GM10847 (cell line): Measurements from ENCODE around the gene RP9.

Experiments
- POLR2A ChIP-seq: IDR thresholded peaks from 2 replicates; pipeline ENCODE4 v1.6.1; 2011; ENCODE audit not compliant: insufficient read length; ENCODE audit errors: extremely low read depth

The RP9 gene

DNA sequence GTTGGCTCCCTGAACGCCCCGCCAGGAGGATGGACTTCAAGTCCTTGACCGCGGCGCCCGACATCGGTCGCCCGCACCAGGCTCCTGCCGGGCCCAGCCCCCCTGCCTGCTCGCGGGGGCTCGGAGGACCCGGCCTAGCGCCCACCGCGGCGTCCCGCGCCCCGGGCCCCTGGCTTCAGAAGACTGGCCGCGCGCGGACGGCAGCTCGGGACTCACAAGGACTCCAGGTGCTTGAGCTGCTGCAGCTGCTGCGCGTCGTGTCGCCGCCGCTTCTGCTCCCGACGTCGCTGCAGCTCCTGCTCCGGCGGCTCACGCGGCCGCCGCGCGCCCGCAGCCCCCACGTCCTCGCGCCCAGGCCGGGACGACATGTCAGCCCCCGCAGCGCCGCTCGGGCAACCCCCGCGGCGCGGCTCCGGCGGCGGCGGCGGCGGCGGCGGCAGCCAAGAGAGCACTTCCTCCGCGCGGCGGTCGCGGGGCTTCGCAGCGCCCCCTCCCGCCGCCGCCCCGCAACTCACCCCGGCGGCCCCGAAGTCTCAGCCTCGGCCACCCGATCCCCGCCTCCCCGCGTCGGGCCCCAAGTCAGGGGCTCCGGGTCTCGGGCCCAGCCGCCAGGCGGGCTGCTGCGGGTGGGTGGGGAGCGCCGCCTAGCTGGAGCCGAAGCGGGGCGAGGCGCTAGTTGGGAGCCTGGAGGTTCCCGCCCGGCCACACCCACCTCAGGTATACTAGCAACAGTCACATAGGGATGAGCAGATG, at the start of gene RP9:
TSS of gene RP9 (minus strand) at position 400 of the 753 bp plus-strand sequence. CDS start at position 368, 32 bp downstream.
- peak; percentile 74 for TF ChIP-seq POLR2A

- no peak for TF ChIP-seq POLR2A
Measured at GRCh38 chr7:33157781-33158180, 48.6 kb upstream of the RP9 start.

DNA sequence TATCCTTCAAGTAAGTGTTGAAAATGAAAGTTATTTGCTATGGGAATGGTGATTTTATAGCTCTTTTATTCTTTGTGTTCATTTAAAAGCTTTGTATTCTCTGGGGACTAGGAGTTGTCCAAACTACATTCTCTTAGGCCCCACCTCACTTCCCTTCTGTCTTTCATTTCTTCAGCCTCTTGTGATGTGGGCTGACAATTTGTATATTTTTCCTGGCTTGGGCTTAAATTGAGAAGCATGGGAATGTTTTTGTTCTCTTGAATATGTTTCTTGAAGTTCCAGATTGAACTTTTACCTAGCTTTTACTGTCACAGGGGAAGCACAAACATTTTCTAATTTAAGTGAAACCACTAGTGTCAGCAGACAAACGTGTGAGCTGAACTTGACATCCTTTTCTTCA, 48.1 kb upstream of the RP9 start:
- TF ChIP-seq POLR2A, result no peak

GRCh38 chr7:33156441-33156840, 47.2 kb upstream of the RP9 start:
- TF ChIP-seq POLR2A, result no peak

GRCh38 chr7:33155811-33156210, 46.6 kb upstream of the RP9 start:
- TF ChIP-seq POLR2A, result no peak

DNA sequence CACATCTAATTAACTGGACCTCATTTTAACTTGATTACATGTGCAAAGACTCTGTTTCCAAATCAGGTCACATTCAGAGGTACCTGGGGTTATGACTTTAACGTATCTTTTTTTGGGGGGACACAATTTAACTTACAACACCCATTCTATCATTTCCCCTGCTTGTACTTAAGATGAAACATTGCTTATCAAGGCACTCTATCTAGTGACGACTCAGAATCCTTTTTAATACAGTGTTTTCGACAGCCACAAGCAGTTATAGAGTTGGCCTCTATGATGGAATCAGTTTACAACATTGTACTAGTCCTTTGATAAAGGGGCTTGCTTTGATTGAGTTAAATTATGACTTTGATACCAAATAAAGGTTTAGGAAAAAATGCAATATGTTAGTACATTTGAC, 42.9 kb upstream of the RP9 start:
- no peak for TF ChIP-seq POLR2A

GRCh38 chr7:33145156-33145555, 36.0 kb upstream of the RP9 start:
- TF ChIP-seq POLR2A, result no peak

GRCh38 chr7:33143996-33144718, 35.0 kb upstream of the RP9 start:
- no peak for TF ChIP-seq POLR2A

DNA sequence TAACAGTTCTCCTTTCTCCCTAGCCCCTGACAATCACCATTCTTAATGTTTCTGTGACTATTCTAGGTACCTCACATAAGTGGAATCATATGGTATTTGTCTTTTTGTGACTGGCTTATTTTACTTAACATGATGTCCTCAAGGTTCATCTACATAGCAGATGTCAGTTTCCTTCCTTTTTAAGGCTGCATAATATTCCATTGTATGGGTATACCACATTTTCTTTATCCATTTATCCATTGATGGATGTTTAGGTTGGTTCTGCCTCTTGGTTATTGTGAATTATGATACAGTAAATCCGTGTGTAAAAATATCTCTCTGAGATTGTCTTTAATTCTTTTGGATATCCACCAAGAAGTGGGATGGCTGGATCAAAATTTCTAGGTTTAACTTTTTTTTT, 33.4 kb upstream of the RP9 start:
- no peak for TF ChIP-seq POLR2A

DNA sequence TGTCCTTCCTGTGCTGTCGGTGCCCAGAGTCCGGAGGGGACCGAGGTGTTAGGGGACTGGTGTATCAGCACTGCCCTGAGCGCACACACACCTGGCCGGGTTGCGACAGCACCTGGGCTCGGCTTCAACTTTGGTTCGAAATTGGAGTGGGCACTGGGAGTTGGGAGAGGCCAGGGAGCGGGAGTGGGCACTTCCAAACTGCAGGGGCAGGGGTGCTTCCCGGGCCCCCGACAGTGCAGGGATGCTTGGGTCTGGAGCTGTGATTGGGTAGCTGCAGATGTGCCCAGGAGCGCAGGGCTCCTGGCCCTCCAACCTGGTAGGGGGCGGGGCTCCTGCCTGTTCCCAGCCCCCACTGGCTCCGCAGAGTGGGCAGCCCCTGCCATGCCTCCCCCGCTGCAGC, 27.9 kb upstream of the RP9 start:
- no peak for TF ChIP-seq POLR2A

GRCh38 chr7:33130184-33130583, 21.0 kb upstream of the RP9 start:
- no peak for TF ChIP-seq POLR2A

DNA sequence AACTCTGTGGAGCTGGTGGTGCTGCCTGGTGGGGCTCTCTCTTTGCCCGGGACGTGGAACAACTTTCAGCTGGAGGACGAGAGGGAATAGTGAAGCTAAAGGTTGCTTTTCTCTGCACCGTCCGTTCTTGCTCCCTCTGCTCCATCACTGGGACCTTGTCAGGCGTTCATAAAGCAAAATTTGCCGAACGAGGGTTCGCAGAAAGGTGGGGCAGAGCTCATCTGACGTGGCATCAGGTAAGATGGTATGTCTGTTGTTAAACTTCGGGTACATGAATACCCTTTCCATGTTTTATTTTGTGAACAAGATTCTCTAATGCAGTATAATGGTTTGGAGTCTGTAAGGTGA, 20.6 kb upstream of the RP9 start:
- TF ChIP-seq POLR2A, result no peak

DNA sequence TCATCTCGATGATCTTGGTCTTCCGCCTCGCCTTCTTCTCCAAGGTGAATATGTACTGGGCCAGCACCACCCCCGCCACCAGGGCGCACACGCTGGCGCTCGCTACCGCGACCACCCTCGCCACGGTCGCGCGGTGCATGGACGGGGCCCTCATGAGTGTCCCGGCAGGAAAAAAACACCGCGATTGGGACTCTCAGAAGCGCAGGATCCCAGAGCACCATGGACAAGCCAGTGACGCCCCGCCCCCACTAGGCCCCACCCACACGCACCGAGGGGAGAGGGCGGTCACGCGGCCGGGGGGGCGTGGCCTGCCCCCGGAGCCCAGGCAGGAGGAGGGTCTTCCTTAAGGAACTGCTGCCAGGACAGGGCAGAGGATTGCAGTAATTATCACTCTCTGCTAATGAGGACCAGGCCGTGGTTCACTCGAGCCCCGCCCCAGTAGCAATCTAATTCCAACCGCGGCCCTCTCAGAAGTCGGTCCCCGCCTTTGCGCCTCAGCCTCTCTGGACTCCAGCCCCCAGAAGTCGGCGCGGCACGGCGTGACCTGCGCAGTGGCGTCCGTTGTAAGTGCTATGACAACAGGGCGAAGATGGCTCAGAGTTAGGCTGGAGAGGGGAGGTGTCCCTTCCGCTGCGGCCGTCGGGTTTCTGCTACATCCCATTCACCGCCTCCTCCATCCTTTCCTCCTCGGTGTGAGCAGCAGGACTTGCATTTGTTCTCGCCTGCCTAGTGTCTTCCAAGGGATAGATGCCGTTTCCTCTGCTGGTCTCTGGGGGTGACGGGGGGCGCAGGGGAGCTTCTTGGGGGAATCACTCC, 20.0 kb upstream of the RP9 start, which contains the start of gene BBS9:
TSS of gene BBS9 (plus strand) at position 575 of the 816 bp plus-strand sequence. CDS start 16,689 bp downstream, outside the sequence.
- no peak for TF ChIP-seq POLR2A

DNA sequence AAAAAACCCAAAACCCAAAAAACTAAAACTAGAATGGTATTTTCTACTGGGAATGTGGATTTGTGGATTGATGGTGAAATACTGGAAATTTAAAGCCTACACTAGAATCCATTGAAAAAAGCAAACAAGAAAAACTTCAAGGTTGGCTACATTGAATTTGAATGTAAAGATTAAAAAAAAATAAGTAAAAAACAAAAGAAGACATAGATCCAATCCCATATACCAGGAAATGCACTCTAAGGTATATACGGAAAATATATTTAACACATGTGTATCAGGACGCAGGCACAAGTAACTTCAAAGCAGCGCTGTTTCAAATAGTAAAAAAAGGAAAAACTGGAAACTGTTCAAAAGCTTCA, 19.4 kb upstream of the RP9 start:
- no peak for TF ChIP-seq POLR2A

DNA sequence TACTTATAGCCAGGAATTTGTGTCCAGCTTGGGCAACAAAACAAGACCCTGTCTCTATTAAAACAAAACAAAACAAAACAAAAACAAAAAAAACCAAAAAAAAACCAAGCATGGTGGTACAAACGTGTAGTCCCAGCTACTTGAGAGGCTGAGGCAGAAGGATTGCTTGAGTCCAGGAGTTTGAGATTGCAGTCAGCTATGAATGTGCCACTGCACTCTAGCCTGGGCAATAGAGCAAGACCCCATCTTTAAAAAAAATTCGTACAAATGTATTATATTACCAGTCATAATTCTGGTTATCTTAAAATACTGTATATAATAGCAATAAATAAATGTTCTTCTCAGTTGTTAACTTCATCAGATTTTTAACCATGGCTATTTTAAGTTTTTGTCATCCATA, 17.9 kb upstream of the RP9 start:
- TF ChIP-seq POLR2A, result no peak

- TF ChIP-seq POLR2A, result no peak
Measured at GRCh38 chr7:33118383-33118782, 9.2 kb upstream of the RP9 start.
